HepG2 (cell line): ENCODE measurements around the gene WSB1. TPM values are rescaled to one million over a fixed set of nuclear protein-coding genes. Genes with fewer than 3 reads are reported as not detected.
A peak's percentile ranks its signal among the peaks of the same experiment; 100 is the strongest.

Experiments used
- ATF3 ChIP-seq: sonication (generic); formaldehyde crosslinking; IDR thresholded peaks from 2 replicates; pipeline ENCODE4 v1.4.0; 2020; ENCODE audit warnings: missing genetic modification reagents
- CREM ChIP-seq, 2 experiments: sonication (generic) in 1 of 2; formaldehyde crosslinking in 1 of 2; IDR thresholded peaks; 2 replicates each; pipeline versions ENCODE4 v1.4.0 to v1.6.1; 2016 to 2020; ENCODE audit warnings: antibody characterized with exemption in 1 of 2, mild to moderate bottlenecking in 1 of 2, missing genetic modification reagents in 1 of 2
- ETV6 ChIP-seq: sonication (generic); formaldehyde crosslinking; conservative IDR thresholded peaks from 2 replicates; pipeline ENCODE4 v1.4.0; 2020; ENCODE audit warnings: missing genetic modification reagents
- FOXJ3 ChIP-seq: sonication (generic); formaldehyde crosslinking; IDR thresholded peaks from 2 replicates; pipeline ENCODE4 v1.4.0; 2020; ENCODE audit warnings: missing genetic modification reagents, mild to moderate bottlenecking, borderline replicate concordance
- HNF4G ChIP-seq, 2 experiments: sonication (generic) in 1 of 2; formaldehyde crosslinking in 1 of 2; IDR thresholded peaks; 2 replicates each; pipeline versions ENCODE4 v1.4.0 to v1.6.1; 2011 to 2020; ENCODE audit warnings: borderline replicate concordance in 2 of 2, low read depth in 2 of 2, mild to moderate bottlenecking in 2 of 2, low read length in 1 of 2, missing genetic modification reagents in 1 of 2, moderate library complexity in 1 of 2
- KMT2B ChIP-seq: IDR thresholded peaks from 2 replicates; pipeline ENCODE4 v1.6.1; 2016; ENCODE audit warnings: missing genetic modification reagents, missing compliant biosample characterization
- RBFOX2 ChIP-seq: fragments of 200-400 bp; formaldehyde crosslinking; IDR thresholded peaks from 2 replicates; pipeline ENCODE4 v1.6.1; 2017; ENCODE audit warnings: low read depth, mild to moderate bottlenecking, low read length
- SIX4 ChIP-seq: sonication (generic); formaldehyde crosslinking; IDR thresholded peaks from 2 replicates; pipeline ENCODE4 v1.4.0; 2020; ENCODE audit warnings: missing genetic modification reagents
- TARDBP ChIP-seq: sonication (generic); formaldehyde crosslinking; IDR thresholded peaks from 2 replicates; pipeline ENCODE4 v1.8.0; 2022; ENCODE audit warnings: mild to moderate bottlenecking, missing genetic modification reagents
- TBX2 ChIP-seq: sonication (generic); formaldehyde crosslinking; IDR thresholded peaks from 2 replicates; pipeline ENCODE4 v1.5.0; 2020; ENCODE audit warnings: missing genetic modification reagents, mild to moderate bottlenecking, borderline replicate concordance
- TBX3 ChIP-seq: fragments of 450-650 bp; IDR thresholded peaks from 2 replicates; pipeline ENCODE4 v1.6.1; 2017; ENCODE audit warnings: antibody characterized with exemption, mild to moderate bottlenecking, inconsistent platforms, borderline replicate concordance
- XBP1 ChIP-seq: sonication (generic); formaldehyde crosslinking; IDR thresholded peaks from 2 replicates; pipeline ENCODE4 v1.5.0; 2020; ENCODE audit warnings: missing genetic modification reagents
- ZBTB20 ChIP-seq: sonication (generic); formaldehyde crosslinking; IDR thresholded peaks from 2 replicates; pipeline ENCODE4 v1.8.1; 2023; ENCODE audit warnings: missing genetic modification reagents, low read depth, mild to moderate bottlenecking, borderline replicate concordance
- ZBTB42 ChIP-seq: sonication (generic); formaldehyde crosslinking; IDR thresholded peaks from 2 replicates; pipeline ENCODE4 v1.5.0; 2020; ENCODE audit warnings: mild to moderate bottlenecking, missing genetic modification reagents
- ZFP36 ChIP-seq: fragments of 150-350 bp; IDR thresholded peaks from 2 replicates; pipeline ENCODE4 v1.6.1; 2018; ENCODE audit warnings: borderline replicate concordance, low read length, low read depth; ENCODE audit not compliant: partially characterized antibody
- ZKSCAN1 ChIP-seq: fragments of 150-350 bp; IDR thresholded peaks from 2 replicates; pipeline ENCODE4 v1.6.1; 2014; ENCODE audit warnings: low read length
- ZNF335 ChIP-seq: sonication (generic); formaldehyde crosslinking; IDR thresholded peaks from 2 replicates; pipeline ENCODE4 v1.4.0; 2020; ENCODE audit warnings: missing genetic modification reagents
- ZNF441 ChIP-seq: sonication (generic); formaldehyde crosslinking; IDR thresholded peaks from 2 replicates; pipeline ENCODE4 v1.7.0; 2021; ENCODE audit warnings: missing genetic modification reagents, borderline replicate concordance
- ZNF550 ChIP-seq: sonication (generic); formaldehyde crosslinking; IDR thresholded peaks from 2 replicates; pipeline ENCODE4 v1.4.0; 2020; ENCODE audit warnings: mild to moderate bottlenecking, missing genetic modification reagents, borderline replicate concordance
- ZNF562 ChIP-seq: sonication (generic); formaldehyde crosslinking; IDR thresholded peaks from 2 replicates; pipeline ENCODE4 v1.8.0; 2022; ENCODE audit warnings: missing genetic modification reagents, borderline replicate concordance
- ZNF567 ChIP-seq: sonication (generic); formaldehyde crosslinking; IDR thresholded peaks from 2 replicates; pipeline ENCODE4 v1.8.1; 2023; ENCODE audit warnings: mild to moderate bottlenecking, missing genetic modification reagents, borderline replicate concordance
- ZNF570 ChIP-seq: sonication (generic); formaldehyde crosslinking; IDR thresholded peaks from 2 replicates; pipeline ENCODE4 v1.4.0; 2020; ENCODE audit warnings: mild to moderate bottlenecking, missing genetic modification reagents, borderline replicate concordance
- polyA plus RNA-seq, 8 experiments: library from polyadenylated mRNA; depleted of rRNA in 3 of 8; stranded (reverse) in 7 of 8; unstranded in 1 of 8; fragments of >200 nt; fragmentation: Illumina TruSeq in 4 of 8; extraction: Trizol in 4 of 8; gene quantifications; 2 replicates each; pipeline versions ENCODE4 v1.2.1 to v1.2.3, GENCODE V29; 2011 to 2016; ENCODE audit warnings: low read depth in 4 of 8, missing spikeins in 1 of 8, mixed read lengths in 1 of 8; ENCODE audit not compliant: insufficient read depth in 1 of 8
- total RNA-seq, 5 experiments: library from RNA; depleted of rRNA; stranded (reverse); fragments of >200 nt; fragmentation: Illumina TruSeq; extraction: Trizol; gene quantifications; 2 replicates each; pipeline ENCODE4 v1.2.3, GENCODE V29; 2016; ENCODE audit warnings: low read depth in 1 of 5
- TF ChIP-seq, protein P1 (sequence below): sonication (generic); formaldehyde crosslinking; IDR thresholded peaks from 2 replicates; pipeline ENCODE4 v1.4.0; 2020; ENCODE audit warnings: missing genetic modification reagents

WSB1 gene
- total and polyA plus RNA-seq, 2 of the 13 experiments (the other 11 are each of a cell fraction or from before 2014, with no cell fraction given): 81.3 to 294 TPM

GRCh38 chr17:27332485-27333409, 38.8 kb downstream of the WSB1 start (continued):
- TF ChIP-seq TARDBP (CRISPR knock-in tag) (peak; percentile 79; the same call in 1 of the 2 replicates), FOXJ3 (CRISPR knock-in tag) (peak; percentile 65; the same call in 1 of the 2 replicates), TBX2 (CRISPR knock-in tag) (peak; percentile 98), XBP1 (CRISPR knock-in tag) (no peak), KMT2B (CRISPR knock-in tag) (peak; percentile 76), ZNF441 (CRISPR knock-in tag) (peak; percentile 66; the same call in 1 of the 2 replicates), ZNF550 (CRISPR knock-in tag) (no peak), ZBTB42 (CRISPR knock-in tag) (peak; percentile 46; the same call in 1 of the 2 replicates), ZBTB20 (CRISPR knock-in tag) (no peak), ZNF562 (CRISPR knock-in tag) (no peak), HNF4G (IDR thresholded peaks at IDR 0.05; ENCODE audit: borderline replicate concordance, low read depth, low read length) (peak; percentile 42; the same call in 1 of the 2 replicates), HNF4G (CRISPR knock-in tag; IDR thresholded peaks at IDR 0.05; ENCODE audit: borderline replicate concordance, low read depth) (peak; percentile 10; the same call in 1 of the 2 replicates), ETV6 (CRISPR knock-in tag) (peak; percentile 37; the same call in 1 of the 2 replicates), CREM (IDR thresholded peaks at IDR 0.05) (peak; percentile 26; the same call in 1 of the 2 replicates), CREM (CRISPR knock-in tag; IDR thresholded peaks at IDR 0.05) (no peak), ATF3 (CRISPR knock-in tag) (peak; percentile 98), ZNF567 (CRISPR knock-in tag) (peak; percentile 62; the same call in 1 of the 2 replicates), RBFOX2 (peak; percentile 75), SIX4 (CRISPR knock-in tag) (no peak), ZFP36 (peak; percentile 2), ZNF570 (CRISPR knock-in tag) (no peak), TBX3 (peak; percentile 53; the same call in 1 of the 2 replicates), ZNF335 (CRISPR knock-in tag) (no peak; the same call in 1 of the 2 replicates), ZKSCAN1 (no peak)
- TF ChIP-seq, protein P1, sequence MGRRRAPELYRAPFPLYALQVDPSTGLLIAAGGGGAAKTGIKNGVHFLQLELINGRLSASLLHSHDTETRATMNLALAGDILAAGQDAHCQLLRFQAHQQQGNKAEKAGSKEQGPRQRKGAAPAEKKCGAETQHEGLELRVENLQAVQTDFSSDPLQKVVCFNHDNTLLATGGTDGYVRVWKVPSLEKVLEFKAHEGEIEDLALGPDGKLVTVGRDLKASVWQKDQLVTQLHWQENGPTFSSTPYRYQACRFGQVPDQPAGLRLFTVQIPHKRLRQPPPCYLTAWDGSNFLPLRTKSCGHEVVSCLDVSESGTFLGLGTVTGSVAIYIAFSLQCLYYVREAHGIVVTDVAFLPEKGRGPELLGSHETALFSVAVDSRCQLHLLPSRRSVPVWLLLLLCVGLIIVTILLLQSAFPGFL: no peak
